GM12878 (cell line): ENCODE measurements around the gene DPAGT1. TPM values are rescaled to one million over a fixed set of nuclear protein-coding genes. Genes with fewer than 3 reads are reported as not detected.
"Not testable (repeated sequence)": the region's sequence is repeated elsewhere in the genome, so short reads cannot be mapped to it uniquely, and the experiment has no call there.

Source experiments
- ATAC-seq: fragments of 200-7000 bp; cut with Tn5 transposase; 3 replicates; pipeline ENCODE4 v1.9.1; 2020; ENCODE audit warnings: mild to moderate bottlenecking, moderate library complexity
- BruUV-seq: library from RNA; stranded (reverse); fragments of 400-500 nt; replicated peaks from 2 replicates; lab custom pipeline; 2021; lab: Mats Ljungman, UMichigan
- CTCF ChIA-PET: fragments of 300-600 bp; sonication (Branson Sonifier 250); formaldehyde crosslinking; extraction: SDS; loops from one replicate; lab custom pipeline; 2021; ENCODE audit warnings: inconsistent platforms; lab: Yijun Ruan, JAX
- POLR2A ChIA-PET: fragments of 350-600 bp; formaldehyde crosslinking; extraction: SDS; loops from one replicate; lab custom pipeline; 2021; ENCODE audit warnings: inconsistent platforms; lab: Charles Lee
- RAD21 ChIA-PET: fragments of 300-600 bp; sonication (Branson Sonifier 250); formaldehyde crosslinking; loops from one replicate; lab custom pipeline; 2023; ENCODE audit warnings: antibody characterized with exemption; ENCODE audit not compliant: unreplicated experiment; lab: Charles Lee
- SMC1A ChIA-PET: fragments of 300-600 bp; sonication (Branson Sonifier 250); formaldehyde crosslinking; loops from one replicate; lab custom pipeline; 2023; ENCODE audit not compliant: unreplicated experiment, uncharacterized antibody; lab: Charles Lee
- DNase-seq: peaks from one replicate; pipeline ENCODE4 v3.0.0-alpha.2; 2011; ENCODE audit warnings: low read depth, low spot score
- FAIRE-seq: peaks from 3 replicates; lab custom pipeline; 2011; peaks lifted over from hg19 to GRCh38; lab: Jason Lieb, UNC
- H2AFZ ChIP-seq: 2 replicates; pipeline ENCODE4 v1.6.0; 2011; ENCODE audit warnings: low read depth, low read length, control low read depth; ENCODE audit not compliant: control insufficient read depth
- H3K27ac ChIP-seq: 2 replicates; pipeline ENCODE4 v1.5.1; 2011; ENCODE audit warnings: control low read depth; ENCODE audit not compliant: control insufficient read depth, insufficient read depth
- H3K27me3 ChIP-seq, 2 experiments: replicated peaks in 1 of 2; 2 replicates each; pipeline versions ENCODE4 v1.6.0 to v1.6.1; 2011; ENCODE audit warnings: low read length in 1 of 2; ENCODE audit not compliant: control insufficient read depth in 2 of 2, insufficient read depth in 2 of 2
- H3K36me3 ChIP-seq, 2 experiments: 2 replicates each; pipeline ENCODE4 v1.5.1; 2011; ENCODE audit warnings: low read length in 1 of 2; ENCODE audit not compliant: control insufficient read depth in 2 of 2, insufficient read depth in 2 of 2
- H3K4me1 ChIP-seq: 2 replicates; pipeline ENCODE4 v1.6.1; 2011; ENCODE audit warnings: mild to moderate bottlenecking, low read length, moderate library complexity, mixed read lengths; ENCODE audit not compliant: control insufficient read depth, insufficient read depth
- H3K4me2 ChIP-seq: 2 replicates; pipeline ENCODE4 v1.6.0; 2011; ENCODE audit warnings: control low read depth; ENCODE audit not compliant: control insufficient read depth, insufficient read depth
- H3K4me3 ChIP-seq: fragments of 200-600 bp; sonication (generic); 2 replicates; pipeline ENCODE4 v1.5.1; 2016
- H3K79me2 ChIP-seq: 2 replicates; pipeline ENCODE4 v1.6.0; 2011; ENCODE audit warnings: low read length; ENCODE audit not compliant: control insufficient read depth, insufficient read depth
- H3K9ac ChIP-seq: 2 replicates; pipeline ENCODE4 v1.8.0; 2011; ENCODE audit warnings: low read length, control low read depth, mixed read lengths; ENCODE audit not compliant: control insufficient read depth, insufficient read depth
- H3K9me3 ChIP-seq: replicated peaks from 3 replicates; pipeline ENCODE4 v1.5.1; 2011; ENCODE audit warnings: mild to moderate bottlenecking, low read length; ENCODE audit not compliant: control insufficient read depth, insufficient read depth
- H4K20me1 ChIP-seq: 2 replicates; pipeline ENCODE4 v1.6.0; 2011; ENCODE audit not compliant: control insufficient read depth, insufficient read depth
- ZNF384 ChIP-seq: IDR thresholded peaks from 2 replicates; pipeline ENCODE4 v1.6.1; 2012; ENCODE audit warnings: low read depth, mild to moderate bottlenecking, low read length, improper control_type of control experiment, borderline replicate concordance
- WGBS: methylation state at CpG from one replicate; pipeline ENCODE4 v1.1.6; 2016; ENCODE audit warnings: low lambda C conversion rate; ENCODE audit not compliant: insufficient replicate concordance, insufficient coverage; ENCODE audit errors: missing lambda C conversion rate; 5-methylcytosine and 5-hydroxymethylcytosine counted together
- in situ Hi-C: fragments of 300-500 bp; cut with MboI; formaldehyde crosslinking; loops from 9 replicates; pipeline ENCODE4 v1.14.3; 2018; ENCODE audit warnings: mixed read lengths
- intact Hi-C: fragments of 100-400 bp; cut with micrococcal nuclease; formaldehyde crosslinking; loops from one replicate; pipeline ENCODE4 v1.14.2; 2022; ENCODE audit not compliant: unreplicated experiment
- polyA plus RNA-seq, 11 experiments: library from polyadenylated mRNA; depleted of rRNA in 4 of 11; unstranded in 6 of 11; stranded (reverse) in 5 of 11; fragments of >200 nt; fragmentation: Nextera tagmentation in 4 of 11; fragmentation: Illumina TruSeq in 1 of 11; extraction: Ambion mirVana in 4 of 11; extraction: Trizol in 1 of 11; gene quantifications; 1 replicate in 1 of 11; 2 replicates in 10 of 11; pipeline versions ENCODE4 v1.2.1 to v1.2.3, GENCODE V29; 2011 to 2016; ENCODE audit warnings: inconsistent platforms in 2 of 11, missing spikeins in 2 of 11, low read depth in 1 of 11
- total RNA-seq, 4 experiments: library from RNA; depleted of rRNA in 3 of 4; stranded (reverse); fragments of >200 nt in 3 of 4; fragmentation: Illumina TruSeq in 1 of 4; extraction: Trizol in 1 of 4; gene quantifications; 2 replicates each; pipeline versions ENCODE4 v1.2.1 to v1.2.3, GENCODE V29; 2013 to 2021
- TF ChIP-seq, protein P1 (sequence below), 3 experiments: IDR thresholded peaks in 2 of 3; conservative IDR thresholded peaks in 1 of 3; 2 replicates each; pipeline ENCODE4 v1.5.1; 2011; ENCODE audit warnings: low read depth in 3 of 3, low read length in 3 of 3, mild to moderate bottlenecking in 3 of 3, control low read depth in 2 of 3, moderate library complexity in 2 of 3, inconsistent platforms in 1 of 3, mixed read lengths in 1 of 3; ENCODE audit not compliant: control insufficient read depth in 2 of 3, insufficient read depth in 1 of 3; ENCODE audit errors: extremely low read depth in 1 of 3

DPAGT1 gene
- total and polyA plus RNA-seq, 10 of the 15 experiments (the other 5 are each of a cell fraction or from before 2014, with no cell fraction given), result 20.5 to 95.6 (median 54.3) TPM

DNA sequence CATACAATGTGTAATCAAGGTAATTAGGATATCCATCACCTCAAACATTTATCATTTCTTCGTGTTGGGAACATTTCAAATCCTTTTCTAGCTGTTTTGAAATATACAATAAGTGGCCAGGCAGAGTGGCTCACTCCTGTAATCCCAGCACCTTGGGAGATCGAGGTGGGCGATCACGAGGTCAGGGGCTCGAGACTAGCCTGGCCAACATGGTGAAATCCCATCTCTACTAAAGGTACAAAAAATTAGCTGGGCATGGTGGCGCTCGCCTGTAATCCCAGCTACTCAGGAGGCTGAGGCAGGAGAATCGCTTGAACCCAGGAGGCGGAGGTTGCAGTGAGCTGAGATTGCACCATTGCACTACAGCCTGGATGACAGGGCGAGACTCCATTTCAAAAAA, 37.6 kb upstream of the DPAGT1 start:
- BruUV-seq, FAIRE-seq, H3K4me2 ChIP-seq, RAD21 ChIA-PET, H3K9me3 ChIP-seq, H3K36me3 ChIP-seq, H3K9ac ChIP-seq, ATAC-seq, H3K79me2 ChIP-seq, in situ Hi-C loops, H2AFZ ChIP-seq, H4K20me1 ChIP-seq, H3K27me3 ChIP-seq, H3K27ac ChIP-seq, DNase-seq, H3K4me3 ChIP-seq, H3K4me1 ChIP-seq, SMC1A ChIA-PET, intact Hi-C loops: not testable (repeated sequence)
- WGBS, result 70% methylated on average over 10 of the region's 10 CpGs
- CTCF ChIA-PET, result interaction anchor here (0.9 to 1.3 kb wide), 3 partner anchors 12 to 31 kb away, joined by 3 read pairs; partner anchors contain the start of gene HINFP
- POLR2A ChIA-PET, result interaction anchor here (0.6 kb wide), 1 partner anchor 31 kb away, joined by 4 read pairs; no protein-coding TSS in a partner anchor

DNA sequence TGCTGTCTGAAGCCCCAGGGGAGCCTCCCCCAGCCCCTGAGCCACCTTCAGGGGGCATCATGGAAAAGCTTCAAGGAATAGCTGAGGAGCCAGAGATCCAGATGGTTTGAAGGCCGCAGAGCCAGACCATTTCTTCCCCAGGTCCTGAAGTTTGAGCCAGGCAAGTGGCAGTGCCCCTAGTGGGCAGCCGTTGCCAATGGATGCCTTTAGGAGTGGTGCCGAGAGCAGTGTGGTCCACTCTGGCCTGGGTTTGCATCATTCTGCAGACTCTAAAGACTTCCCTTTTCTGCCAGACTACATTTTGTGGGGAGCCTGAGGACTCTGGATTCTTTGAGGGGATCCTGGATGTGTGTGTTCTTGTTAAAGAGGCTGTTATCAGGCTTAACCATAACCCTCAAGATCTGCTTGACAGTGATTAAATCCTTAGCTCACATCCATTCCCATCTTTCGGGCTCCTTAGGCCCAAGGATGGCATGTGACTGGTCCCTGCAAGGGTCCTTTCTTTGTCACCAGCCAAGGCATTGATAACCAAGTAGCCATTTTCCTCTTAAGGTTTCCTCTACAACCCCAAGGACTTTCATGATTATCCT, 32.8 kb upstream of the DPAGT1 start:
- no peaks in the 10 kb centered on the region for H3K9me3 ChIP-seq
- intact Hi-C loops (no loop called here), in situ Hi-C loops (no loop called here)
- ChIA-PET SMC1A (interaction anchor here (1.1 kb wide), 1 partner anchor 377 kb away, joined by 3 read pairs; no protein-coding TSS in a partner anchor), RAD21 (interaction anchor here (0.6 kb wide), 1 partner anchor 49 kb away, joined by 3 read pairs; no protein-coding TSS in a partner anchor), POLR2A (no interaction called here), CTCF (interaction anchor here (0.7 to 2.5 kb wide), 5 partner anchors 8 to 97 kb away, joined by 3 to 7 read pairs (median 3); no protein-coding TSS in a partner anchor)
- no peaks in the 10 kb centered on the region for H4K20me1 ChIP-seq
- peaks cover 6 to 16% of the 10 kb centered on the region in 2 experiments for H3K36me3 ChIP-seq
- peak; percentile 79 for ATAC-seq
- WGBS, result 78% methylated on average over 4 of the region's 4 CpGs
- no peak overlapping the region for H3K4me3 ChIP-seq
- BruUV-seq, result no TSS peak
- FAIRE-seq, result no peak
- H3K4me1 ChIP-seq, result no peaks in the 10 kb centered on the region
- no peaks in the 10 kb centered on the region for H3K79me2 ChIP-seq
- H3K27ac ChIP-seq, result no peak overlapping the region
- no peaks in the 10 kb centered on the region for H3K27me3 ChIP-seq
- H3K4me2 ChIP-seq, result no peak overlapping the region
- TF ChIP-seq, protein P1, sequence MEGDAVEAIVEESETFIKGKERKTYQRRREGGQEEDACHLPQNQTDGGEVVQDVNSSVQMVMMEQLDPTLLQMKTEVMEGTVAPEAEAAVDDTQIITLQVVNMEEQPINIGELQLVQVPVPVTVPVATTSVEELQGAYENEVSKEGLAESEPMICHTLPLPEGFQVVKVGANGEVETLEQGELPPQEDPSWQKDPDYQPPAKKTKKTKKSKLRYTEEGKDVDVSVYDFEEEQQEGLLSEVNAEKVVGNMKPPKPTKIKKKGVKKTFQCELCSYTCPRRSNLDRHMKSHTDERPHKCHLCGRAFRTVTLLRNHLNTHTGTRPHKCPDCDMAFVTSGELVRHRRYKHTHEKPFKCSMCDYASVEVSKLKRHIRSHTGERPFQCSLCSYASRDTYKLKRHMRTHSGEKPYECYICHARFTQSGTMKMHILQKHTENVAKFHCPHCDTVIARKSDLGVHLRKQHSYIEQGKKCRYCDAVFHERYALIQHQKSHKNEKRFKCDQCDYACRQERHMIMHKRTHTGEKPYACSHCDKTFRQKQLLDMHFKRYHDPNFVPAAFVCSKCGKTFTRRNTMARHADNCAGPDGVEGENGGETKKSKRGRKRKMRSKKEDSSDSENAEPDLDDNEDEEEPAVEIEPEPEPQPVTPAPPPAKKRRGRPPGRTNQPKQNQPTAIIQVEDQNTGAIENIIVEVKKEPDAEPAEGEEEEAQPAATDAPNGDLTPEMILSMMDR (IDR thresholded peaks at IDR 0.05 in 2 of 3, conservative IDR thresholded peaks at IDR 0.05 in 1 of 3; ENCODE audit: control insufficient read depth in 2 of 3, extremely low read depth in 1 of 3, insufficient read depth in 1 of 3, low read depth in 3 of 3, low read length in 3 of 3), result peak; percentile 30 to 78 (median 59)
- TF ChIP-seq ZNF384, result no peak
- no peak overlapping the region for H2AFZ ChIP-seq
- H3K9ac ChIP-seq, result no peak overlapping the region
- no peak for DNase-seq
